ENCODE results near the gene CYYR1. TPM values are rescaled to one million over a fixed set of nuclear protein-coding genes. Genes with fewer than 3 reads are reported as not detected.

The CYYR1 gene
- total RNA-seq, 1 experiment from 2014 or later, result not detected

DNA sequence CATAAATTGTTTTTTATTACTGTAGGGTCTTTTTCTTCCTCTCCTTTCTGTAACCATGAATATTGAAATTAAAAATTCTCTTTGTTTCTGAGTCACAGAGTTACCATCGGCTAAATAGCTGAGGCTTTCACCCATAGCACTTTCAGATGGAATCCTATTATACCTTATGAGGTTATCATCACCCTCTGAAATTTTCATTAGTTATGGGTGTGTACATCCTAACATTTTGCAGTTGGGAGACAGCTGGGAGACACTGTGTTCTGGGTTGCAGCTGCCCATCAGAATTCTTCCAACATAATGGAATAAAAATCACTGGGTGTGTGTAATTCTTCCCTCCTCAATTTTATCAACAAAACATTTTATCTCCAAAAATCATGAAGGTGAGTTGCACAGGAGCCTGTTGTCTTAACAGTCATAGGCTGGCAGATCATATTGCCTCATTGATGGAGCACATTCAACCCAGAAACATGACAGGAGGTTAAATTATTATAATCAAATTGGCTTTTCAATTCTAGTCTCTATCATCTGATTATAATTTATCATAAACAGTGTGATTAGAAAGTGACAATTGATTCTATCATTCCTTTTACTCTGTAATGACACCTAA, 17.4 kb downstream of the CYYR1 start:
- ChIA-PET POLR2A (ENCODE audit: unreplicated experiment) (no interaction called here), CTCF (no interaction called here)
- Histone ChIP-seq H3F3A (ENCODE audit: low read length, unreplicated experiment) (no peaks in the 10 kb centered on the region), H3K9me3 (ENCODE audit: low read length) (no peaks in the 10 kb centered on the region), H3K9ac (ENCODE audit: low read length) (no peak overlapping the region), H3K9me2 (replicated peaks; ENCODE audit: low read length) (no peaks in the 10 kb centered on the region), H3K79me2 (ENCODE audit: low read length) (no peaks in the 10 kb centered on the region), H3K4me1 (ENCODE audit: insufficient read depth, low read length) (no peaks in the 10 kb centered on the region), H3K27ac (ENCODE audit: low read length) (no peak overlapping the region), H4K20me1 (ENCODE audit: low read length) (no peaks in the 10 kb centered on the region), H3K4me3 (ENCODE audit: low read length) (no peak overlapping the region), H3K27me3 (ENCODE audit: low read length) (no peaks in the 10 kb centered on the region), H3K36me3 (ENCODE audit: low read depth, low read length) (no peaks in the 10 kb centered on the region), H3K4me2 (ENCODE audit: low read length) (no peak overlapping the region), H2AFZ (ENCODE audit: low read length) (no peak overlapping the region)
- TF ChIP-seq EZH2 (IDR thresholded peaks at IDR 0.05; ENCODE audit: low read length, unreplicated experiment), result no peak
- ATAC-seq, result no peak
- no TSS peak for BruUV-seq (replicated peaks)
- intact Hi-C loops (cut with micrococcal nuclease), result no loop called here
- DNase-seq, result no peak

DNA sequence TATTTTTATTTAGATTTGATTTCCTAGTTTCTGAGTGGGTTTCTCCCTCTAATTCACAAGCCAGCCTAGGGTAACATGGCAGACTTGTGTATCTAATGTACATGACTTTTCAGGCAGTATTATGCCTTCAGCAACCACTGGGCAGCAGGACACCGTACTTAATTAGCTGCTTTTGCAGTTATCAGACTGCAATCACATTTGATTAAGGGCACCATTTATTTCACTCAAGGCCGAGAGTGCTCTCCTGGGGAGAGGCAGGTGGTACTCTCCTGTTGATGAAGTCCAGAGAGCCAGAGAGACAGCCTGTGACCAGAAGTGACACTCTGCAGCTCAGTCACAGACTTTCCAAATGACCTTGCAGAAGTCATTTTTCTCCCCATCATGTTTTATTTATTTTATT, 18.7 kb downstream of the CYYR1 start:
- no peak overlapping the region for H3K27ac ChIP-seq (ENCODE audit: low read length)
- ChIA-PET POLR2A (ENCODE audit: unreplicated experiment) (no interaction called here), CTCF (no interaction called here)
- no peak overlapping the region for H2AFZ ChIP-seq (ENCODE audit: low read length)
- no peak overlapping the region for H3K9ac ChIP-seq (ENCODE audit: low read length)
- no peaks in the 10 kb centered on the region for H3K9me2 ChIP-seq (replicated peaks; ENCODE audit: low read length)
- no peaks in the 10 kb centered on the region for H3K27me3 ChIP-seq (ENCODE audit: low read length)
- H3K36me3 ChIP-seq (ENCODE audit: low read depth, low read length), result no peaks in the 10 kb centered on the region
- H3K9me3 ChIP-seq (ENCODE audit: low read length), result no peaks in the 10 kb centered on the region
- no peak overlapping the region for H3K4me2 ChIP-seq (ENCODE audit: low read length)
- TF ChIP-seq, protein P1, sequence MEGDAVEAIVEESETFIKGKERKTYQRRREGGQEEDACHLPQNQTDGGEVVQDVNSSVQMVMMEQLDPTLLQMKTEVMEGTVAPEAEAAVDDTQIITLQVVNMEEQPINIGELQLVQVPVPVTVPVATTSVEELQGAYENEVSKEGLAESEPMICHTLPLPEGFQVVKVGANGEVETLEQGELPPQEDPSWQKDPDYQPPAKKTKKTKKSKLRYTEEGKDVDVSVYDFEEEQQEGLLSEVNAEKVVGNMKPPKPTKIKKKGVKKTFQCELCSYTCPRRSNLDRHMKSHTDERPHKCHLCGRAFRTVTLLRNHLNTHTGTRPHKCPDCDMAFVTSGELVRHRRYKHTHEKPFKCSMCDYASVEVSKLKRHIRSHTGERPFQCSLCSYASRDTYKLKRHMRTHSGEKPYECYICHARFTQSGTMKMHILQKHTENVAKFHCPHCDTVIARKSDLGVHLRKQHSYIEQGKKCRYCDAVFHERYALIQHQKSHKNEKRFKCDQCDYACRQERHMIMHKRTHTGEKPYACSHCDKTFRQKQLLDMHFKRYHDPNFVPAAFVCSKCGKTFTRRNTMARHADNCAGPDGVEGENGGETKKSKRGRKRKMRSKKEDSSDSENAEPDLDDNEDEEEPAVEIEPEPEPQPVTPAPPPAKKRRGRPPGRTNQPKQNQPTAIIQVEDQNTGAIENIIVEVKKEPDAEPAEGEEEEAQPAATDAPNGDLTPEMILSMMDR (conservative IDR thresholded peaks at IDR 0.05; ENCODE audit: low read depth, low read length), result no peak
- no peak for TF ChIP-seq EZH2 (IDR thresholded peaks at IDR 0.05; ENCODE audit: low read length, unreplicated experiment)
- BruUV-seq (replicated peaks), result no TSS peak
- ATAC-seq (no peak), DNase-seq (no peak)
- H3F3A ChIP-seq (ENCODE audit: low read length, unreplicated experiment), result no peaks in the 10 kb centered on the region
- no peaks in the 10 kb centered on the region for H3K4me1 ChIP-seq (ENCODE audit: insufficient read depth, low read length)
- intact Hi-C loops (cut with micrococcal nuclease), result no loop called here
- H3K4me3 ChIP-seq (ENCODE audit: low read length), result no peak overlapping the region
- H4K20me1 ChIP-seq (ENCODE audit: low read length), result no peaks in the 10 kb centered on the region
- H3K79me2 ChIP-seq (ENCODE audit: low read length), result no peaks in the 10 kb centered on the region

DNA sequence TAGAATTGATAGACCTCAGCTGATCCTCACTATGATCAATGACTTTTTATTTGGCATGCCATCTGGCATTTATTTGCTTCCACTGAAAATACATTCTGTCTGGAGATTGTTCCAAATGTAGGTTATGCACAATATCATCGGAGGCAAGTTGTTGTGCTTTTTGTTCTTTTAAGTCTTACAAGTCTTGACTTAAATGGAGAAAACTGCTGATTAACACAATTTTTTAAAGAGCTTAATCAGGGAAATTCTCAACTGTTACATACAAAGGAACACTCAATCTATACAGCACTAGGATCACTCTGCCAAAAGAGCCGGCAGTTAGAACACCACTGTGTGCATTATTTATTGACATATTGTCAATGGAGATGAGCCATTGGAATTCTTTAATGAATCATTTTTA, 19.2 kb downstream of the CYYR1 start:
- H3K27ac ChIP-seq (ENCODE audit: low read length), result no peak overlapping the region
- ATAC-seq (no peak), DNase-seq (no peak)
- no TSS peak for BruUV-seq (replicated peaks)
- intact Hi-C loops (cut with micrococcal nuclease), result no loop called here
- no peaks in the 10 kb centered on the region for H3K36me3 ChIP-seq (ENCODE audit: low read depth, low read length)
- H3K27me3 ChIP-seq (ENCODE audit: low read length), result no peaks in the 10 kb centered on the region
- no peak overlapping the region for H3K4me2 ChIP-seq (ENCODE audit: low read length)
- no peak overlapping the region for H3K9ac ChIP-seq (ENCODE audit: low read length)
- ChIA-PET CTCF (no interaction called here), POLR2A (ENCODE audit: unreplicated experiment) (no interaction called here)
- no peaks in the 10 kb centered on the region for H3K9me3 ChIP-seq (ENCODE audit: low read length)
- no peaks in the 10 kb centered on the region for H3F3A ChIP-seq (ENCODE audit: low read length, unreplicated experiment)
- H2AFZ ChIP-seq (ENCODE audit: low read length), result no peak overlapping the region
- H4K20me1 ChIP-seq (ENCODE audit: low read length), result no peaks in the 10 kb centered on the region
- no peaks in the 10 kb centered on the region for H3K4me1 ChIP-seq (ENCODE audit: insufficient read depth, low read length)
- H3K9me2 ChIP-seq (replicated peaks; ENCODE audit: low read length), result no peaks in the 10 kb centered on the region
- H3K4me3 ChIP-seq (ENCODE audit: low read length), result no peak overlapping the region
- H3K79me2 ChIP-seq (ENCODE audit: low read length), result no peaks in the 10 kb centered on the region
- TF ChIP-seq EZH2phosphoT487 (IDR thresholded peaks at IDR 0.05; ENCODE audit: borderline replicate concordance, low read length) (no peak), EZH2 (IDR thresholded peaks at IDR 0.05; ENCODE audit: low read length, unreplicated experiment) (no peak)
- TF ChIP-seq, protein P1 (conservative IDR thresholded peaks at IDR 0.05; ENCODE audit: low read depth, low read length), result no peak
